DND-41 (cell line): ENCODE results near the gene TP73.

Source experiments
- EZH2 ChIP-seq: IDR thresholded peaks from 3 replicates; pipeline ENCODE4 v1.6.1; 2012; ENCODE audit warnings: borderline replicate concordance, low read depth, mild to moderate bottlenecking, moderate library complexity, low read length, inconsistent platforms; ENCODE audit not compliant: severe bottlenecking
- TF ChIP-seq, protein P1 (sequence below): IDR thresholded peaks from 2 replicates; pipeline ENCODE4 v1.5.1; 2012; ENCODE audit warnings: borderline replicate concordance, low read length, moderate library complexity, mild to moderate bottlenecking; ENCODE audit not compliant: poor library complexity, severe bottlenecking; ENCODE audit errors: extremely low read depth

- TF ChIP-seq, protein P1, sequence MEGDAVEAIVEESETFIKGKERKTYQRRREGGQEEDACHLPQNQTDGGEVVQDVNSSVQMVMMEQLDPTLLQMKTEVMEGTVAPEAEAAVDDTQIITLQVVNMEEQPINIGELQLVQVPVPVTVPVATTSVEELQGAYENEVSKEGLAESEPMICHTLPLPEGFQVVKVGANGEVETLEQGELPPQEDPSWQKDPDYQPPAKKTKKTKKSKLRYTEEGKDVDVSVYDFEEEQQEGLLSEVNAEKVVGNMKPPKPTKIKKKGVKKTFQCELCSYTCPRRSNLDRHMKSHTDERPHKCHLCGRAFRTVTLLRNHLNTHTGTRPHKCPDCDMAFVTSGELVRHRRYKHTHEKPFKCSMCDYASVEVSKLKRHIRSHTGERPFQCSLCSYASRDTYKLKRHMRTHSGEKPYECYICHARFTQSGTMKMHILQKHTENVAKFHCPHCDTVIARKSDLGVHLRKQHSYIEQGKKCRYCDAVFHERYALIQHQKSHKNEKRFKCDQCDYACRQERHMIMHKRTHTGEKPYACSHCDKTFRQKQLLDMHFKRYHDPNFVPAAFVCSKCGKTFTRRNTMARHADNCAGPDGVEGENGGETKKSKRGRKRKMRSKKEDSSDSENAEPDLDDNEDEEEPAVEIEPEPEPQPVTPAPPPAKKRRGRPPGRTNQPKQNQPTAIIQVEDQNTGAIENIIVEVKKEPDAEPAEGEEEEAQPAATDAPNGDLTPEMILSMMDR = no peak
- TF ChIP-seq EZH2 = no peak
These were observed 18.8 kb upstream of the TP73 start for GRCh38 chr1:3633344-3634058.
